ENCODE data around the gene WDR27.

The WDR27 gene

GRCh38 chr6:169651498-169651897 lies 50.3 kb downstream of the WDR27 start:
- TF ChIP-seq TAF1 (IDR thresholded peaks at IDR 0.05; ENCODE audit: borderline replicate concordance, insufficient read depth, low read length) = no peak
- TF ChIP-seq POLR2AphosphoS5 (IDR thresholded peaks at IDR 0.05; ENCODE audit: low read depth, low read length) = no peak
- no peak for TF ChIP-seq FOXP2 (optimal IDR thresholded peaks at IDR 0.05; ENCODE audit: borderline replicate concordance, extremely low read depth, extremely low read length, insufficient read depth)
- TF ChIP-seq SIN3A (IDR thresholded peaks at IDR 0.05; ENCODE audit: borderline replicate concordance, insufficient read depth, low read length) = no peak
- no peak for TF ChIP-seq REST (IDR thresholded peaks at IDR 0.05; ENCODE audit: insufficient read depth in 1 of 2, low read depth in 2 of 2, low read length in 2 of 2)

- TF ChIP-seq FOXP2 (optimal IDR thresholded peaks at IDR 0.05; ENCODE audit: borderline replicate concordance, extremely low read depth, extremely low read length, insufficient read depth) (no peak), SIN3A (IDR thresholded peaks at IDR 0.05; ENCODE audit: borderline replicate concordance, insufficient read depth, low read length) (no peak), REST (IDR thresholded peaks at IDR 0.05; ENCODE audit: insufficient read depth in 1 of 2, low read depth in 2 of 2, low read length in 2 of 2) (no peak), POLR2AphosphoS5 (IDR thresholded peaks at IDR 0.05; ENCODE audit: low read depth, low read length) (no peak)
Measured at GRCh38 chr6:169650959-169651292, 50.9 kb downstream of the WDR27 start.

- TF ChIP-seq REST (IDR thresholded peaks at IDR 0.05; ENCODE audit: insufficient read depth in 1 of 2, low read depth in 2 of 2, low read length in 2 of 2) (no peak), SIN3A (IDR thresholded peaks at IDR 0.05; ENCODE audit: borderline replicate concordance, insufficient read depth, low read length) (no peak), POLR2AphosphoS5 (IDR thresholded peaks at IDR 0.05; ENCODE audit: low read depth, low read length) (no peak), TAF1 (IDR thresholded peaks at IDR 0.05; ENCODE audit: borderline replicate concordance, insufficient read depth, low read length) (no peak), FOXP2 (optimal IDR thresholded peaks at IDR 0.05; ENCODE audit: borderline replicate concordance, extremely low read depth, extremely low read length, insufficient read depth) (no peak)
Measured at GRCh38 chr6:169650241-169650958, 51.4 kb downstream of the WDR27 start.

GRCh38 chr6:169648617-169649016 lies 53.2 kb downstream of the WDR27 start:
- TF ChIP-seq POLR2AphosphoS5 (IDR thresholded peaks at IDR 0.05; ENCODE audit: low read depth, low read length) (no peak), TAF1 (IDR thresholded peaks at IDR 0.05; ENCODE audit: borderline replicate concordance, insufficient read depth, low read length) (no peak), SIN3A (IDR thresholded peaks at IDR 0.05; ENCODE audit: borderline replicate concordance, insufficient read depth, low read length) (no peak), REST (IDR thresholded peaks at IDR 0.05; ENCODE audit: insufficient read depth in 1 of 2, low read depth in 2 of 2, low read length in 2 of 2) (no peak), FOXP2 (optimal IDR thresholded peaks at IDR 0.05; ENCODE audit: borderline replicate concordance, extremely low read depth, extremely low read length, insufficient read depth) (no peak)
